NCI-H446 (cell line): Measurements from ENCODE around the gene LBX2.
"Not testable (repeated sequence)": the region's sequence is repeated elsewhere in the genome, so short reads cannot be mapped to it uniquely, and the experiment has no call there.

ENCODE experiments used
- DNase-seq, 2 experiments: peaks; one replicate each; lab custom pipeline; 2025; lab: John Stamatoyannopoulos, UW

LBX2 gene

DNA sequence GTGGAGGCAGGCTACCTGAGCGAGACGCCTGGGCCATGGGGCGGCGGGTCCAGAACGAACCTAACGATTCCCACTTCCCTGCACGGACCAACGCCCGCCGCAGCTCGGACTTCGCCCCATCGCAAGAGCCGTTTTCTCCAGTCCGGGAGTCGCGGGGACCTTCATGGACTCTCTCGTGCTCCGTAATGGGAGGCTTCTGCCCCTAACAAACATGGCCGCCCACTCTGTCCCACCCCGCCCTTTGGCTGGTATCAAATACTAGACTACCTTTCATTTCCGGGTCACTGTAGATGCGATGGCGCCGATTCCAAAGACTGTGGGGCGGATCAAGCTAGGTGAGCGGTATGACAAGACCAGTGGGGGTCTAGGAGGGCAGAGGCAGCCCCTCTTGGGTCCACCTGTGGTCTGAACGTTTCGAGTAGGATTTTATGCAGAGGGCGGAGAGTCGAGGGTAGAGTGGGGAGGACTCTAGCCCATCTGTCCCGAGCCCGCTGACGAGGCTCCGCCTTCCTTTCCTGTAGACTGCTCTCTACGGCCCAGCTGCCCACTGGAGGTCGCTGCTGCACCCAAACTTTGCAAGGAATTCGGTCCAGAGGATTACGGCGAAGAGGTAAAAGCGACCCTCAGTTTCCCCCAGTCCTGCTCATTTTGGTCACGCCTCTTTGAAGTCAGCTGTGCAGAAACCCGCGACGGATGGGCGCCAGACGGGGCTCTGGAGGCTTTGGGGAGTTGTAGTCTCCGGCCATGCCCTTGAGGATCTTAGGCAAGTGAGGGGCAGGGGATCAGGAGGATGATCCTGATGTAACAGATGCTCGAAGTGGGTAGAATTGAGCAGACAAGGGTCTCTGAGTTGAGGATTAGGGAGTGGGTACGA is 16.4 kb downstream of the LBX2 start, which contains the start of the genes CCDC142 and TTC31:
Gene CCDC142, minus strand, starts transcription at position 198 of the 874 bp plus-strand sequence. Its CDS starts 161 bp downstream, at position 37.
Gene TTC31, plus strand, starts transcription at position 281 of the 874 bp plus-strand sequence. Its CDS starts 15 bp downstream, at position 296.
- DNase-seq, result peak; percentile 90 to 91

DNA sequence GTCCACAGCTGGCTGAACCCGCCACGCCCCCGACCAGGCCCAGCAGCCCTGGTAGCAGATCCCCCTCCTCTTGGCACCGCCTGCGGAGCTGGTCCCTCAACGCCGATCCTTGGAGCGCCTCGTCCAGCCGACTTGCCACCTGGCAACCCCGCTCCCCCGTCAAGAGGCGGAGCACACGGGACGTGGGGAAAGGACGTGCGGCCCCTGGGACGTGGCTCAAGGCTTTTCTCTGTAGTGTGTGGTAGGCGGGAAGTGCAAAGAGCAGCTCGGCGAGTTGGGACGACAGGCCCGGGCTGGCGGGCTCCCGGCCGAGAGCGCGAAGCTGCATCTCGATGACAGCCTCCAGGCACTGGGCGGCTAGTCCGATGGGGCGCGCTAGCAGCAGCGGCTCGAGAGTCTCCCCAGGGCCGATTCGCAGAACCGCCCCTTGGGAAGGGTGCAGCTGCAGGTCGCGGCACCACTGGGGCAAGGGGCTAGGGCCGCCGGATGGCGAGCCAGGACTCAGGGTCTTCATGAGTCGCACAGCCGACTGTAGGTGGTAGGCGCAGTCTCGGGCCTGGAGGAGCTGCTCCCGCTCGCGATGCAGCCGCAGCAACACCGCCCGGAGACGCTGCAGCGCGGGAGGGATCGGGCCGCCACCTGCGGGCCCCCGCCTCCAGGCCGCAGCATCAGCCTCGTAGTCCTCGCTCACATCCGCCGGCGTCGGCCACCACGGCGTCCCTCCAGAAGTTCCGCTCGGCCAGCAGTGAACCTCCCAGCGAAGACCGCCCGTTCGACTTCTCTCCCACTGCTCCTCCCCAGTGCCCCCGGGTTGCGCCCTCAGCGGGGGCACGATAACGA is 17.2 kb downstream of the LBX2 start:
- DNase-seq, result no peak

GRCh38 chr2:74481431-74481830 is 18.0 kb downstream of the LBX2 start:
- DNase-seq, result no peak

GRCh38 chr2:74474899-74475298 is 24.5 kb downstream of the LBX2 start:
- no peak for DNase-seq

- DNase-seq, result no peak
Observed at GRCh38 chr2:74474481-74474880, 24.9 kb downstream of the LBX2 start.

DNA sequence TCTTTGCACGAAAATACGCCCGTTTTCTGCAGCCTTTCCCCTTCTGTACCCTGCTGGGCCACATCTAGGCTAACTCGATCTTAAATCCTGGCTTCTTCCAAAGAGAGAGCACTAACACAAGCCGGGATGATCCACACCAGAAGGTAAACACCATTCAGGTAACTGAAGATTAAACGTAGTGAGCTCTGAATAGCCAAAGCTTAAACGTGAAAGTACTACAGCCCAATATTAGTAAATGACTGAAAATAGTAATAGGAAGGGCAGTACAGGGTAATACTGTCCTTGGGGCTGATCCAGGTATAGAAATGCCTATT is 26.5 kb downstream of the LBX2 start:
- DNase-seq, result no peak

- DNase-seq, result peak; percentile 91 to 94
Observed at GRCh38 chr2:74472086-74472944, 27.1 kb downstream of the LBX2 start, which contains the start of gene MRPL53. MRPL53 (minus strand) TSS chr2:74472680; CDS start chr2:74472660, 20 bp downstream.

- no peak for DNase-seq
Observed at GRCh38 chr2:74471332-74472065, 27.9 kb downstream of the LBX2 start.

- not testable (repeated sequence) for DNase-seq
Observed at GRCh38 chr2:74470742-74471141, 28.7 kb downstream of the LBX2 start.

DNA sequence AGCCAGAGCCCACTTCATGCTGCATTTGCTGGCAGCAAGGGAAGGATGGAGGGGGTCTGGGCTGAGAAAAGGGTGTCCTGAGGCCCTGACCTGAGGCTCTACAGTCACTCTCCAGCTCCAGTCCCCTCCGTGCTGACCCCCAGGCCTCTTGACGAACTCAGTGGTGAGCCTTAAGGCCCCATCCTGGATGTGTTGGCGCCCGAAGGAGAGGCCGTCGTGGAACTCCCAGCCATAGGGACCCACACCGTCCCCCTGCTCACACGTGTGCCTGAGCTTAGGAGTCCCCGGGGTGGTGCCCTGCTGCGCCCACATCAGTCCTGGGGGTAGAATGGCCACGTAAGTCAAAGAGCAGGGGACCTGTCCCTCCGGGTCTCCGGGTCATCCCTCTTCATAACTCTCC is 35.0 kb downstream of the LBX2 start:
- no peak for DNase-seq

GRCh38 chr2:74462786-74463105 is 36.7 kb downstream of the LBX2 start:
- DNase-seq, result no peak

GRCh38 chr2:74462054-74462785 is 37.2 kb downstream of the LBX2 start:
- no peak for DNase-seq

GRCh38 chr2:74461187-74462053 is 38.0 kb downstream of the LBX2 start:
- no peak for DNase-seq

DNA sequence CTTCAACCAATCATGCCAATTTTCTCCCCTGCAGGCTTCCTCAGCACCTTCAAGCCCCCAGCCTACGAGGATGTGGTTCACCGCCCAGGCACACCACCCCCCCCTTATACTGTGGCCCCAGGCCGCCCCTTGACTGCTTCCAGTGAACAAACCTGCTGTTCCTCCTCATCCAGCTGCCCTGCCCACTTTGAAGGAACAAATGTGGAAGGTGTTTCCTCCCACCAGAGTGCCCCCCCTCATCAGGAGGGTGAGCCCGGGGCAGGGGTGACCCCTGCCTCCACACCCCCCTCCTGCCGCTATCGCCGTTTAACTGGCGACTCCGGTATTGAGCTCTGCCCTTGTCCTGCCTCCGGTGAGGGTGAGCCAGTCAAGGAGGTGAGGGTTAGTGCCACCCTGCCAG is 39.2 kb downstream of the LBX2 start:
- DNase-seq, result not testable (repeated sequence)

- not testable (repeated sequence) for DNase-seq
Observed at GRCh38 chr2:74459503-74460118, 39.8 kb downstream of the LBX2 start.

GRCh38 chr2:74458938-74459363 is 40.5 kb downstream of the LBX2 start:
- DNase-seq, result no peak

- DNase-seq, result peak; percentile 99
Observed at GRCh38 chr2:74458132-74458937, 41.1 kb downstream of the LBX2 start, which contains the start of gene WBP1. WBP1 (plus strand) TSS chr2:74458438; CDS start chr2:74458603, 165 bp downstream.

DNA sequence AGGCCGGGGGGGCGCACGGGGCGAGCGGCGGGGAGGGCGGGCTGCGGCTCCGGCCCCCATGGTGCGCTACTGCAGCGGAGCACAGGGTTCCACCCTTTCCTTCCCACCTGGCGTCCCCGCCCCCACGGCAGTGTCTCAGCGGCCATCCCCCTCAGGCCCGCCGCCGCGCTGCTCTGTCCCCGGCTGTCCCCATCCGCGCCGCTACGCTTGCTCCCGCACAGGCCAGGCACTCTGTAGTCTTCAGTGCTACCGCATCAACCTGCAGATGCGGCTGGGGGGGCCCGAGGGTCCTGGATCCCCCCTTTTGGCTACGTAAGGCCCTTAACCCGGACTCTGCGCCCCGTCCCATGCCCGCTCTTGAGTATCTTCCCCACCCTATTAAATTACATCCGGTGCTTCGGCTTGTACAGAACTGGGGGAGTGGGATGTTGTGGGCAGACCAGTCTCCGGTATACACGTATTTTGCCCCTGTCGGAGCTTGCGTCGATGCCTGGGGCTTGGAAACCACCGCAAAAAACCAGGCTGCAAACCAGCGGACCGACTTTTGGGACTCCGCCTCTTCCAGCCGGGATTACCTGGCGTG is 41.8 kb downstream of the LBX2 start:
- peak in 1 of 2 experiments; percentile 64 for DNase-seq
